Omental fat pad (tissue), 4 donors: ENCODE results near the gene DNM2. TPM values are rescaled to one million over a fixed set of nuclear protein-coding genes. Genes with fewer than 3 reads are reported as not detected.

Source experiments
- ATAC-seq: fragments of 150-250 bp; one replicate; pipeline ENCODE4 v1.9.1; 2016; ENCODE audit warnings: mild to moderate bottlenecking, moderate library complexity; ENCODE audit not compliant: low FRiP score
- DNase-seq: peaks from one replicate; pipeline ENCODE4 v3.0.0-alpha.2; 2019; ENCODE audit warnings: low spot score
- total RNA-seq, 4 donors: library from RNA; depleted of rRNA; stranded (reverse); fragments of >200 nt; gene quantifications; one replicate each; pipeline ENCODE4 v1.1.0, GENCODE V29; 2016
- TF ChIP-seq, protein P1 (sequence below), 3 donors: fragments of 450-650 bp; IDR thresholded peaks; one replicate each; pipeline ENCODE4 v1.5.1; 2016 to 2017; ENCODE audit warnings: antibody characterized with exemption in 3 of 3, mild to moderate bottlenecking in 3 of 3, moderate library complexity in 2 of 3

Gene DNM2
- total RNA-seq, 4 donors from 2014 or later: 76.5 to 135 (median 99.9) TPM

DNA sequence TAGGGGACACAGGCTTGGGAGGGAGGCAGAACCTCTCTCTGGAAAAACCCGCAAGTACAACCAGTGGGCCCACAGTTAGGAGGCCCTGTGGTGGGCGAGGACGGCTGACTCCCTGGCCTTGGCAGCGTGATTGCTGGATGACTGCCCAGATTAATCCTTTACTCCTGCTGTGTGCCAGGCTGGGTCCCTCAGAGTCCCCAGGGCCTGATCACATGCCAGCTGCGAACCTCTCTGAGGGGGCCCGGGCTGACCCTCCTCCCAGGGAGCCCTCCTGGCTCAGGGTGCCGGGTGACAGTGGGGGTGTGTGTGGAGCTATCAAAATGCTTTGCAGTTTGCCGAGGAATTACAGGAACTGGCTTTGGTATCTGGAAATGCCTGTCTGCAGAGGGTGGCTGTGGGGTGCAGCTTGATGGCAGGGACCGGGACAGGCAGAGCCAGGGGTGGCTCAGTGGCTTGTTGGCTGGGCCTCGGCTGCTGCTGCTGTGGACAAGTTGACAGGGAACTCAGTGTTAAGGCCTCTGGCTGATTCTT, 48.9 kb downstream of the DNM2 start:
- TF ChIP-seq, protein P1, sequence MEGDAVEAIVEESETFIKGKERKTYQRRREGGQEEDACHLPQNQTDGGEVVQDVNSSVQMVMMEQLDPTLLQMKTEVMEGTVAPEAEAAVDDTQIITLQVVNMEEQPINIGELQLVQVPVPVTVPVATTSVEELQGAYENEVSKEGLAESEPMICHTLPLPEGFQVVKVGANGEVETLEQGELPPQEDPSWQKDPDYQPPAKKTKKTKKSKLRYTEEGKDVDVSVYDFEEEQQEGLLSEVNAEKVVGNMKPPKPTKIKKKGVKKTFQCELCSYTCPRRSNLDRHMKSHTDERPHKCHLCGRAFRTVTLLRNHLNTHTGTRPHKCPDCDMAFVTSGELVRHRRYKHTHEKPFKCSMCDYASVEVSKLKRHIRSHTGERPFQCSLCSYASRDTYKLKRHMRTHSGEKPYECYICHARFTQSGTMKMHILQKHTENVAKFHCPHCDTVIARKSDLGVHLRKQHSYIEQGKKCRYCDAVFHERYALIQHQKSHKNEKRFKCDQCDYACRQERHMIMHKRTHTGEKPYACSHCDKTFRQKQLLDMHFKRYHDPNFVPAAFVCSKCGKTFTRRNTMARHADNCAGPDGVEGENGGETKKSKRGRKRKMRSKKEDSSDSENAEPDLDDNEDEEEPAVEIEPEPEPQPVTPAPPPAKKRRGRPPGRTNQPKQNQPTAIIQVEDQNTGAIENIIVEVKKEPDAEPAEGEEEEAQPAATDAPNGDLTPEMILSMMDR (IDR thresholded peaks at IDR 0.05): no peak
- ATAC-seq (peak; percentile 47), DNase-seq (no peak)

DNA sequence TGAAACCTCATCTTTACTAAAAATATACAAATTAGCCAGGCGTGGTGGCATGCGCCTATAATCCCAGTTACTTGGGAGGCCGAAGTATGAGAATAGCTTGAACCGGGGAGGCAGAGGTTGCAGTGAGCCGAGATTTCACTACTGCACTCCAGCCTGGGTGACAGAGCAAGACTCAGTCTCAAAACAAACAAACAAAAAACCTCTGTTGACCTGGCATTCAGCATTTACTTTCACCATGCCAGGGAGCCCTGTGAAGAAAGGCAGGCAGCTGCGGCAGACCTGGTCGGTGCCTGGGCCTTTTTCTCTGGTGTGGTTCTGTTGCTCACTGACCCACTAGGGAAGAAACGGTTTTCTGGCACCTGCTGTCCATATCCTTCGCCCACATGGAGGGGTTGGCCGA, 49.8 kb downstream of the DNM2 start:
- TF ChIP-seq, protein P1 (IDR thresholded peaks at IDR 0.05): no peak
- no peak for DNase-seq

DNA sequence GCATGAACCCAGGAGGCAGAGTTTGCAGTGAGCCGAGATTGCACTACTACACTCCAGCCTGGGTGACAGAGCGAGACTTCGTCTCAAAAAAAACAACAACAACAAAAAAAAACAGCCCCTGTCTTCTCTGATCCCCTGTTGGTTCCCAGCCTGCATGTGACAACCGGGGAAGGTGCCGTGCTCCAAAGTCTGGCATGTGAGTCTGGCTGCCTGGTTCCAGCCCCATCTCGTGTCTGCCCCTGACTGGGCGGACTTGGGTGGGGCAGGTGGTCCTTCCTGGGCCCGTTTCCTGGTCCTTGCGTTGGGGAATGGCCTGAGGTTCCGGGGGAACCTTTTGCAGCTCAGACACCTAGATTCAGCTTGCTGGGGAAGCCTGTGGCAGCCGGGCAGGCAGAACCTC, 50.5 kb downstream of the DNM2 start:
- TF ChIP-seq, protein P1 (IDR thresholded peaks at IDR 0.05): no peak
- no peak for DNase-seq
- ATAC-seq: no peak

More for the DNA sequence above, 49.8 kb downstream of the DNM2 start:
- ATAC-seq: no peak

DNA sequence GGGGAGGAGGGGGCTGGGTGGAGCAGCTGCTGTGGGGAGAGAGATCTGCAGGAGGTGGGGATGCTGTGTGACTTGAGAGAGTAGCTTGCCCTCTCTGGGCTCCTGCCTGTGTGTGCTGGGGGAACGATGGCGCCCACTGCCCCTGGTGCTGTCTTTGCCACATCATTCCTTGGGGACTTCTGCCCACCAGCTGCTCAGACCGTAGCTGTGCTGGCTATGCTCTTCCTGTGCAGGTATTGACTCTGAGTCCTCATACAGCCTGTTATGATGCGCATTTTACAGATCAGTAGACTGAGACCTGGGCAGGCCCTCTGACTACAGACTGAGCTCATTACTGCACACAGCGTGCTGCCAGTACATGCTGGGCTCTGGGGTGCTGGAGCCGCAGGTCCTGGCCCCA, 51.1 kb downstream of the DNM2 start:
- ATAC-seq (no peak), DNase-seq (no peak)
- TF ChIP-seq, protein P1 (IDR thresholded peaks at IDR 0.05): no peak

DNA sequence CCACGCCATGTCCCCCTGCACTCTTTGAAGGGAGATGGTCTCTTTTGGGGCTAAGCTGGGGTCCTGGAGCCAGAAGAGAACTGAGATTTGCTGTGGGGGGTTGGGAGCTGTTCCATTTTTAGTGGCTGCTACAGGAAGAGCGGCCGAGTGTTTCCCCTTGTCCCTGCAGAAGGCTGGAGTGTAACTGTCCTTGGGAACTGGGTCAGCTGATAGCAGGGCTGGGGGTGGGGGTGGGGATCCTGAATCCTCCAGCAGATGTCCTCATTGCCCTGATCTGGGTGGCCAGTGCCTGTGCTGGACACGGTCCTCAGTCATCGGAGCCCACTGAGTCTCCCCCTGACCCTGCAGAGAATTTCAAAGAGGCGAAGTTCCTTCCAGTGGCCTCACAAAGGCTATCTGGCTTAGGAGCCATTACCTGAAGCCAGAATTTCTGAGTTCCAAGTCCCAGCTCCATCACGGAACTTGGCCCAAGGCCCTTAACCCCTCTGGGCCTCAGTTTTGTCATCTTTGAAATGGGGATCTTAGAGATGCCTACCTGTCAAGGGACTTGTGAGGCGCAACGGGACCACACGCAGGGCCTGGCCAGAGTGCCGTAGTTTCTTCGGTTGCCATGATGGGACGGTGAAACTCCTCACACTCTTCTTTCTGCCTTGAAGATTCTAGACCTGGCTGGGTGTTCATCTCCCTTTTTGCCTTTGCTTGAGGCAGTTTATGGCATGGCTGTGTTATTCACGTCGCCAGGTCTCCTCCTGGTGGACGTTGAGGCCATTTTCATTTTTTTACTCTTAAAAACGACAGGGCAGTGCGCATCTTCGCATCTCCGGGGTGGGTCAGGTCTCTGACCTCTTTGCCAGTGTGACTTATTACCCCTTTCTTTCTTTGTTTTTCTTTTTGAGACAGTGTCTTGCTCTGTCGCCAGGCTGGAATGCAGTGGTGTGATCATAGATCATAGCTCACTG, 51.9 kb downstream of the DNM2 start:
- no peak for DNase-seq
- no peak for ATAC-seq
- TF ChIP-seq, protein P1 (IDR thresholded peaks at IDR 0.05): no peak

DNA sequence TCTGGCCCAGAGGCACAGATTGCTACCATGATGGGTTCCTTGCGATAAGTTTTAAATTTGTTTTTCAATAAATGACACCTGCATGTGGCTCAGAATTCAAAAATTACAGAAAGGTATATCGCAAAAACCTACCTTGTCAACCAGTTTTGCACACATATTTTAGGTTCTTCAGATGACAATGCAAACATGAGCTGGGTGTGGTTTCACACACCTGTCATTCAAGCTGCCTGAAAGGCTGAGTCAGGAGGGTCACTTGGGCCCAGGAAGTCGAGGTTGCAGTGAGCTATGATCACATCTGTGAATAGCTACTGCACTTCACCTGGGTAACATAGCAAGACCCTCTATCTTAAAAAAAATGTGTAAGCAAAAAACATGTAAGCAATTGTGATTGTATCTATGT, 56.1 kb downstream of the DNM2 start:
- DNase-seq: no peak
- TF ChIP-seq, protein P1 (IDR thresholded peaks at IDR 0.05): no peak
- no peak for ATAC-seq
